Activated CD4-positive, alpha-beta T cell treated with anti-CD3 and anti-CD28 coated beads, Interleukin-10, Interleukin-2, amounts not matched to agents 100 ng/mL and 50 ng/mL, durations not matched to agents 16 hours and 8 hours (primary cell): Measurements from ENCODE around the gene NHSL1.

Experiments used
- DNase-seq: peaks from one replicate; pipeline ENCODE4 v3.0.0-alpha.2; 2020

NHSL1 gene

DNA sequence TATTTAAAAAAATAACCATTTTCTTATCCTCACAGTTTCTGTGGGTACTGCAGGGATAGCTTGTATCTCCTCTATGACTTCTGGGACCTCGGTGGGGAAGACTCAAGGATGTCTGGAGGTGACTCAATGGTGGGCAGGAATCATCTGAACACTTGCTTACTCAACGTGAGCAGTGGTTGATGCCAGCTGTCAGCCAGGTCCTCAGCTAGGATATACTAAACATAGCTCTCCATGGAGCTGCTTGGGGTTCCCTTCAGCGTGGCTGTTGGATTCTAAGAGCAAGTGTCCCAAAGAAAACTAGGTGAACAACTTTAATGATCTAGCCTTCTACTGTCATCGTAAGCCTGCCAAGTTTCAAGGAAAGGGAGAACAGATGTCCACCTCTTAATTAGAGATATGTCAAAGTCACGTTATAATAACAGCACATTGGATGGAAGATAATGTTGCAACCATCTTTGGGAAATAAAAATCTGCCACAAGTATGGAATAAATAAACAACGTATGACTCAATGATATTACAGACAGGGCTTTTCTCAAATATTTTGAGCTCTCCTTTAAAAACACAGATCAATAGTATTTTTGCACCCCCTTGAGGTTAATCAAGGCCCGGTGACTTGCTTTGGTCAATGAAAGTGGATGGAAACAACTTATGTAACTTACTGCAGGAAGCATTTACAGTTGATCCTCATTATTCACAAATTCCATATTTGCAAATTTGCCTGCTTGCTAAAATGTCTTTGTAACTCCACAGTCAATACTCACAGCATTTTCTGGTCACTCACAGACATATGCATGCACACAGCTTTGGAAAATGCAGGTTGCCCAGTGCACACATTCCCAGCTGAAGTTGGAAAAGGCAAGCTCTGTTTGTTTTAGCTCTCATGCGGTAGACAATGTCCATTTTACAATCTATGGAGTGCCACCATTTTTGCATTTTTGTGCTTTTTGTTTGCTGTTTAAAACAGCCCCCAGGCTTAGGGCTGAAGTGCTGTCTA is 101.9 kb downstream of the NHSL1 start:
- no peak for DNase-seq

DNA sequence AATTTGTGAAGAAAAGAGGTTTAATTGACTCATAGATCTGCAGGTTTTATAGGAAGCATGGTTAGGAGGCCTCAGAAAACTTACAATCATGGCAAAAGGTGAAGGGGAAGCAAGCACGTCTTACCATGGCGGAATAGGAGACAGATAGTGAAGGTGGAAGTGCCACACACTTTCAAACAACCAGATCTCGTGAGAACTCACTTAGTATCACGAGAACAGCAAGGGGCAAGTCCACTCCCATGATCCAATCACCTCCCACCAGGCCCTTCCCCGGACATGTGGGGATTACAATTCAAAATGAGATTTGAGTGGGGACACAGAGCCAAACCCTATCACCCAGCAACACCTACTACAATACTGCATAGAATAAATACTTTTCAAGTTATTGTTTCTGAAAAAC is 102.6 kb downstream of the NHSL1 start:
- DNase-seq, result no peak

DNA sequence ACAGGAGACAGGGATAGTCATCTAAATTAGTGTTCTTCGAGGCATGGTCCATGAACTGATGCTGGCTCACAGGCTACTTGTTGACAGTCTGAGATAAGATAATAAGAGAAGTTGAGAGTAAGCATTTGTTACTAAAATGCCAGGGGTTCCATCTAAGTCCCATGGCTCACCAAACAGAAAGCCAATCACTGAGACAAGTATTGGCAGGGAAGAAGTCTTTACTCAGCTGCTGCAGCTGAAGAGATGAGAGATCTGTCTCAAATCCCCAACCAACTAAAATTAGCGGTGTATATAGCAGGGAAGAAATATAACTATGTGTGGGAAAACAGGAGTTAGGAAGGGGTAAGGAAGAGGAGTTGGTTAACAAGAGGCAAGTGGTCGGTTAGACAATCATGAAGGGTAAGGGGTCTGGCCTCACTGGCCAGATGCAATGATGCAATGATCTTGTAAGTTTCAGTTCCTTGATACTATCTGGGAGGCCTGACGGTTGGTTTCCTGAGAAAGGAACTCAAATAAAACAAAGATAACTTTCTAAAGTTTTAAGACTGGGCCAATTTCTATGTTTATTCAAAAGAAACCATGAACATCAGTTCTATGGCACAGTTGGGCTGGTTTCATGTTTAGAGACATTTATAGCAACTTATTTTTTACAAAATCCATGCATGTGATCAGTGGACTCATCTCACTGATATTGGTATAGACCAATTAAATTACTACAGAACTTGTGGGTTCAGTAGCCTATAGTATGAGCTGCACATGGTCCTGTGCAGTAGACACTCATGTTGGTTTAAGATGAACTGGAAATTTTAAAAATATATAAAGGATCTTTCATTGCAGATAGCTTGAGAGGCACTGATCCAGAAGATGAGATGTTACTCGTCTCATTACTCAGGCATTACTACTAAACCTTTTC is 105.2 kb downstream of the NHSL1 start:
- no peak for DNase-seq

GRCh38 chr6:138389551-138389950 is 109.7 kb downstream of the NHSL1 start:
- DNase-seq, result no peak

GRCh38 chr6:138387577-138388368 is 111.5 kb downstream of the NHSL1 start:
- no peak for DNase-seq

GRCh38 chr6:138386897-138387296 is 112.4 kb downstream of the NHSL1 start:
- DNase-seq, result no peak

- no peak for DNase-seq
Measured at GRCh38 chr6:138383776-138384175, 115.5 kb downstream of the NHSL1 start.

DNA sequence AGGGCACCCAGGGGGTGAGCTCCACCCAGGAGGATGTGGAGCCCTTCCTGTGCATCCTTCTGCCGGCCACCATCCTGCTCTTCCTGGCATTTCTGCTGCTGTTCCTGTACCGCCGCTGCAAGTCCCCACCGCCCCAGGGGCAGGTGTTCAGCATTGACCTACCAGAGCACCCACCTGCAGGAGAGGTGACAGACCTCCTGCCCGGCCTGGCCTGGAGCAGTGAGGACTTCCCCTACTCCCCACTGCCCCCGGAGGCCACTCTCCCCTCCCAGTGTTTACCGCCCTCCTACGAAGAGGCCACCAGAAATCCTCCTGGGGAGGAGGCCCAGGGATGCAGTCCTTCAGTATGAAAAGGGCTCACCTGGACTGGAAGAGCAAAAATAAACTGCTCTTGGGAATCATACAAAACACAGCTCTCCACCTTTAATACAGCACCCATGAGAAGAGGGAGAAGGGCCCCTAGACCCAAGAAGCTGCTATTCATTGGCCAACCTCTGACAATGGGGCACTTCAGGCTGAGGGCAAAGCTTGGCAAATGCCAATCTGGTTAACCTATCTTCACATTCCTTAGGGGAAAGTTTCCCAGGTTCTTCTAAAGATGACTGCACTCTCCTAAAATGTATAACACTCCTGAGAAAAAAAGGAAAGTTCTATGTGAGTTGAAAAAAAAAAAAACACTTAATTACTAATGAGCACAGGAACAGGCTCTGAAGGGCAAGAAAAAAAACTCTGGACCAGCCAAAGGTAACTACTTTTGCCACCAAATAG is 116.6 kb downstream of the NHSL1 start:
- no peak for DNase-seq

- no peak for DNase-seq
Measured at GRCh38 chr6:138378463-138378862, 120.8 kb downstream of the NHSL1 start.

DNA sequence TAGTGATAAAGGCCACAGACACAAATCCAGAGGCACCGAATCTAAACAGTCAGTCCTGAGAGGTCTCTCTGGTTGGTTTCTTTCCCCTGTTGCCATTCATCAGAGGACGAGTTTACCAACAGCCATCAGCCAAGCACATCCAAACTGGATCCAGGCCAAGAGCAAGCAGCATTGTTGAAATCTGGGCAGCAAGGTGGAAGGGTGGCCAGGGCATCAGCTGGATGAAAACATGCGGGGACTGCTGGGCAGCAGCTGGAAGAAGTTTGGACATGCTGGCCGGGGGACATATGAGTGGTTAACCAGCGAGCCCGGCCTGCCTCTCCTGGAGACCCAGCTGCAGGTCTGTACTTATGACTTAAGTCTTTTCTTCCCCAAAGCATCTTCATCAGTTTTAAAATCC is 121.5 kb downstream of the NHSL1 start, which contains the start of gene SMIM28:
Gene SMIM28, plus strand, starts transcription at position 62 of the 400 bp plus-strand sequence. Its CDS starts 168 bp downstream, at position 230.
- no peak for DNase-seq

- DNase-seq, result no peak
Measured at GRCh38 chr6:138377042-138377441, 122.3 kb downstream of the NHSL1 start.

DNA sequence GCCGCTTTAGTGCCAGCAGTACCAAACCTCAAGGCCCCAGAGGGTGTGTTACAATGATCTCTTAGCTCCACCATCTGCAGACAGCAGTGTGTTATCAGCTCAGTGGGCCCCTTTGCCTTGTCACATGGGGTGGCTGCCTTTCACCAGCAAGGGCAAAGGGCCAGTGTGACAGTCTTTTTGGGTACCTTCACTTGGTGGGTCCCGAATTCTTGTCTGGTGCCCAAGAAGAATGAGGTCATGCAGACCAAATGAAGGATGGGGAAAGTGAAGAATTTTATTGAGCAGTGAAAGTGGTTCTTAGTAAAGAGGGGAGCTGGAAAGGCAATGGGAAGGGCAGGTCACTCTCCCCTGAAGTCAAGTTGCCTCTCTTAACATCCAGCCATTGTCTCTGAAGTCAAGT is 124.5 kb downstream of the NHSL1 start:
- no peak for DNase-seq

DNA sequence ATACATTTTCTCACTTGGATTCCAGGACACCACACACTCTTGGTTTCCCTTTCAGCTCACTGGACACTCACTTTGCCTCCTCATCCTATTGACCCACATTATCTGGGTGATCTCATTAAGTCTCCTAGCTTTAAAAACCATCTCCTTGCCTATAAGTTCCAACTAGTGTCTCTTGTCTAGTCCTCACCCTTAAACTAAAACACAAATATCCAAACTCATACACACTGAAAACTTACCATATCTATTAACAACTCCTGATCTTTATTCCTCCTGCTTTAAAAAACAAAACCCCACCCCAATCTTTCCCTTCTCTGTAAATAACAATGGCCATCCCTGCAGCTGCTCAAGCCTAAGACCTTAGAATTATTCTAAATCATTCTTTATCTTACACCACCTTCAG is 125.1 kb downstream of the NHSL1 start:
- no peak for DNase-seq

GRCh38 chr6:138372711-138373463 is 126.4 kb downstream of the NHSL1 start:
- DNase-seq, result peak; percentile 31
